A549 (cell line): ENCODE data around the gene FRAT2. TPM values are rescaled to one million over a fixed set of nuclear protein-coding genes. Genes with fewer than 3 reads are reported as not detected.

Experiments used
- ATAC-seq, 2 experiments: fragments of 200-7000 bp in 1 of 2; fragments of >200 bp in 1 of 2; cut with Nextera tagmentation in 1 of 2; cut with Tn5 transposase in 1 of 2; 3 replicates each; pipeline versions ENCODE4 v1.8.0 to v1.9.1; 2018 to 2020; ENCODE audit warnings: mild to moderate bottlenecking in 1 of 2, moderate library complexity in 1 of 2
- CTCF ChIA-PET: fragments of 300-600 bp; sonication (Branson Sonifier 250); formaldehyde crosslinking; extraction: SDS; loops from one replicate; lab custom pipeline; 2021; ENCODE audit warnings: antibody characterized with exemption, inconsistent platforms; lab: Yijun Ruan, JAX
- POLR2A ChIA-PET: fragments of 350-600 bp; formaldehyde crosslinking; extraction: SDS; loops from one replicate; lab custom pipeline; 2021; ENCODE audit warnings: antibody characterized with exemption, inconsistent platforms; lab: Yijun Ruan, JAX
- DNase-seq, 2 experiments: peaks; one replicate each; pipeline versions ENCODE4 v3.0.0 to v3.0.0-alpha.2; 2011 to 2016; ENCODE audit warnings: low read depth in 1 of 2, low spot score in 1 of 2
- FAIRE-seq: peaks from 2 replicates; lab custom pipeline; 2011; peaks lifted over from hg19 to GRCh38; lab: Jason Lieb, UNC
- H3K27ac ChIP-seq, 2 experiments: fragments of >200 bp; sonication (Bioruptor Twin); formaldehyde crosslinking; 3 replicates each; pipeline ENCODE4 v1.5.1; 2016 to 2017
- H3K4me1 ChIP-seq: fragments of >200 bp; sonication (Bioruptor Twin); formaldehyde crosslinking; 3 replicates; pipeline ENCODE4 v1.6.1; 2016
- H3K4me2 ChIP-seq: fragments of >200 bp; sonication (Bioruptor Twin); formaldehyde crosslinking; 3 replicates; pipeline ENCODE4 v1.6.1; 2016
- H3K4me3 ChIP-seq: fragments of >200 bp; sonication (Bioruptor Twin); formaldehyde crosslinking; 3 replicates; pipeline ENCODE4 v1.5.1; 2016
- H3K9me3 ChIP-seq: fragments of >200 bp; sonication (Bioruptor Twin); formaldehyde crosslinking; 3 replicates; pipeline ENCODE4 v1.6.1; 2016
- ATOH8 ChIP-seq: fragments of 250-450 bp; sonication (Bioruptor Pico); IDR thresholded peaks from 2 replicates; pipeline ENCODE4 v1.5.0; 2020; ENCODE audit warnings: low read depth, mild to moderate bottlenecking, moderate library complexity
- CBX2 ChIP-seq: fragments of 200-600 bp; sonication (generic); IDR thresholded peaks from 2 replicates; pipeline ENCODE4 v1.6.1; 2016; ENCODE audit warnings: low read depth, mild to moderate bottlenecking, borderline replicate concordance
- CEBPB ChIP-seq, 2 experiments: fragments of >200 bp in 1 of 2; sonication (Bioruptor Twin) in 1 of 2; formaldehyde crosslinking in 1 of 2; IDR thresholded peaks; 2 replicates each; pipeline ENCODE4 v1.6.1; 2012 to 2016
- FOSL2 ChIP-seq, 2 experiments: fragments of 450-650 bp in 1 of 2; fragments of >200 bp in 1 of 2; sonication (Bioruptor Twin) in 1 of 2; formaldehyde crosslinking; IDR thresholded peaks; 2 replicates each; pipeline versions ENCODE4 v1.5.0 to v1.6.1; 2016 to 2020; ENCODE audit warnings: mild to moderate bottlenecking in 1 of 2, moderate library complexity in 1 of 2
- HEYL ChIP-seq: fragments of 250-450 bp; sonication (Bioruptor Pico); IDR thresholded peaks from 2 replicates; pipeline ENCODE4 v1.8.0; 2021; ENCODE audit warnings: mild to moderate bottlenecking, moderate library complexity
- JUNB ChIP-seq: fragments of >200 bp; sonication (Bioruptor Twin); formaldehyde crosslinking; IDR thresholded peaks from 2 replicates; pipeline ENCODE4 v1.6.1; 2016
- KDM1A ChIP-seq: fragments of 200-600 bp; sonication (generic); IDR thresholded peaks from 2 replicates; pipeline ENCODE4 v1.6.1; 2016; ENCODE audit warnings: low read depth, mild to moderate bottlenecking
- NFE2L2 ChIP-seq: fragments of 150-350 bp; conservative IDR thresholded peaks from 2 replicates; pipeline ENCODE4 v1.6.1; 2014; ENCODE audit warnings: low read length
- PBX3 ChIP-seq: IDR thresholded peaks from 2 replicates; pipeline ENCODE4 v1.6.1; 2012
- RCOR1 ChIP-seq: fragments of 150-350 bp; IDR thresholded peaks from 2 replicates; pipeline ENCODE4 v1.6.1; 2014; ENCODE audit warnings: antibody characterized with exemption, low read length, low read depth
- REST ChIP-seq: fragments of 200-600 bp; sonication (generic); IDR thresholded peaks from 2 replicates; pipeline ENCODE4 v1.6.1; 2016; ENCODE audit warnings: antibody characterized with exemption, mild to moderate bottlenecking, moderate library complexity
- WGBS: methylation state at CpG from one replicate; pipeline ENCODE4 v1.1.6; 2017; ENCODE audit errors: missing lambda C conversion rate; 5-methylcytosine and 5-hydroxymethylcytosine counted together
- polyA plus RNA-seq, 4 experiments: library from polyadenylated mRNA; depleted of rRNA in 3 of 4; stranded (reverse); fragments of >200 nt; fragmentation: RNase III in 1 of 4; extraction: RNeasy Plus Mini Kit Qiagen cat#74134 plus additional on column Dnase treatment in 1 of 4; gene quantifications; 2 replicates in 3 of 4; 3 replicates in 1 of 4; pipeline ENCODE4 v1.2.3, GENCODE V29; 2011 to 2017

The FRAT2 gene
- polyA plus RNA-seq, 2 of the 4 experiments (the other 2 are of a cell fraction) = 4.1 to 5.0 TPM

DNA sequence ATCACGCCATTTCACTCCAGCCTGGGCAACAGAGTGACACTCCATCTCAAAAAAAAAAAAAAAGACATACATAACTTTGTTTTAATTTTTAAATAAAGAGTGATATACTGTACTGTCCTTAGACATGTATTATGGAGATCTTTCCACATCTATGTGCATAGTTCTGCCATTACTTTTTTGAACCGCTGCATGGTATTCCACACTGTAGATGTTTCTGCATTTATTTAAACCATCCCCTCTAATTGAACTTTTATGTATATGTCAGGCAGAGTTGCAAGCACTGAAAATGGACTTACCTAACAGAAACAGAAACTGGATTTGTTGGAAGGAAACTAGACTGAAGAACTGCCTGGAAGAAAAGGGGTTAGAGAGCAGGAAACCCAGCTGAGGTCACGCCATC, 33.5 kb downstream of the FRAT2 start:
- ChIA-PET POLR2A (no interaction called here), CTCF (interaction anchor here (0.6 kb wide), 1 partner anchor 1251 kb away, joined by 3 read pairs; no protein-coding TSS in a partner anchor)
- ATAC-seq = no peak
- no peak overlapping the region for H3K27ac ChIP-seq
- WGBS = 89% methylated on average over 3 of the region's 3 CpGs
- H3K9me3 ChIP-seq = no peaks in the 10 kb centered on the region
- TF ChIP-seq JUNB = no peak
- TF ChIP-seq REST = no peak
- no peak for TF ChIP-seq PBX3
- no peak overlapping the region for H3K4me2 ChIP-seq
- no peak for DNase-seq
- H3K4me1 ChIP-seq = peaks cover 15% of the 10 kb centered on the region
- no peak overlapping the region for H3K4me3 ChIP-seq
- FAIRE-seq = no peak

- FAIRE-seq (no peak), DNase-seq (no peak), ATAC-seq (peak; percentile 41 to 59; a peak in 4 of 6 replicates)
- CTCF ChIA-PET = no interaction called here
- Histone ChIP-seq H3K4me1 (peaks cover 15% of the 10 kb centered on the region), H3K4me3 (no peak overlapping the region), H3K9me3 (no peaks in the 10 kb centered on the region), H3K27ac (peak overlapping the region; percentile 38 to 63; a peak in 4 of 6 replicates), H3K4me2 (peak overlapping the region; percentile 55)
- POLR2A ChIA-PET = no interaction called here
- TF ChIP-seq ATOH8 (CRISPR knock-in tag) (no peak), RCOR1 (no peak)
- WGBS = 69% methylated on average over 3 of the region's 3 CpGs
Observed at GRCh38 chr10:97298223-97298571, 36.3 kb downstream of the FRAT2 start.

- H3K9me3 ChIP-seq = no peaks in the 10 kb centered on the region
- peak; percentile 78 to 88 for TF ChIP-seq CEBPB (IDR thresholded peaks at IDR 0.05)
- TF ChIP-seq KDM1A = 0 out of 2 replicates have a peak, but pooled peaks have one; percentile 36
- TF ChIP-seq CBX2 = no peak
- TF ChIP-seq, all 56 proteins: peak for 2
- POLR2A ChIA-PET = no interaction called here
- CTCF ChIA-PET = interaction anchor here (1.1 to 2.1 kb wide), 3 partner anchors 20 to 31 kb away, joined by 3 to 5 read pairs (median 3); no protein-coding TSS in a partner anchor
- no peak for FAIRE-seq
- DNase-seq = peak in 1 of 2 experiments; percentile 21
- WGBS = 39% methylated on average over 8 of the region's 8 CpGs
- peaks cover 15% of the 10 kb centered on the region for H3K4me1 ChIP-seq
- no peak overlapping the region for H3K4me3 ChIP-seq
- peak; percentile 73 to 80; a peak in 5 of 6 replicates for ATAC-seq
- peak overlapping the region; percentile 55 for H3K4me2 ChIP-seq
- H3K27ac ChIP-seq = peak overlapping the region; percentile 38 to 63; a peak in 4 of 6 replicates
Observed at GRCh38 chr10:97297556-97298222, 36.8 kb downstream of the FRAT2 start.

GRCh38 chr10:97292862-97293198, 41.7 kb downstream of the FRAT2 start:
- WGBS = 44% methylated on average over 3 of the region's 3 CpGs
- DNase-seq = no peak
- no peak for ATAC-seq
- CTCF ChIA-PET = interaction anchor here (1.0 to 3.6 kb wide), 4 partner anchors 14 to 37 kb away, joined by 3 to 28 read pairs (median 4); no protein-coding TSS in a partner anchor
- Histone ChIP-seq H3K4me1 (peaks cover 17% of the 10 kb centered on the region), H3K9me3 (no peaks in the 10 kb centered on the region), H3K4me2 (peak overlapping the region; percentile 62), H3K27ac (peak overlapping the region in 1 of 2 experiments; percentile 44; a peak in 1 of 6 replicates), H3K4me3 (no peak overlapping the region)
- POLR2A ChIA-PET = interaction anchor here (1.0 kb wide), 2 partner anchors 12 to 26 kb away, joined by 3 read pairs; partner anchors contain the start of gene FRAT1
- FAIRE-seq = no peak
- TF ChIP-seq HEYL (CRISPR knock-in tag) (no peak), FOSL2 (IDR thresholded peaks at IDR 0.05) (no peak), FOSL2 (CRISPR knock-in tag; IDR thresholded peaks at IDR 0.05) (peak; percentile 60; the same call in 1 of the 2 replicates), NFE2L2 (peak; percentile 41)
